GM21515 (cell line): Measurements from ENCODE around the gene FNDC3A.
"Not testable (repeated sequence)": the region's sequence is repeated elsewhere in the genome, so short reads cannot be mapped to it uniquely, and the experiment has no call there.

Experiments
- ATAC-seq: cut with Tn5 transposase; IDR thresholded peaks from one replicate; pipeline ENCODE4 v1.9.1; 2021; ENCODE audit not compliant: unreplicated experiment

The FNDC3A gene

DNA sequence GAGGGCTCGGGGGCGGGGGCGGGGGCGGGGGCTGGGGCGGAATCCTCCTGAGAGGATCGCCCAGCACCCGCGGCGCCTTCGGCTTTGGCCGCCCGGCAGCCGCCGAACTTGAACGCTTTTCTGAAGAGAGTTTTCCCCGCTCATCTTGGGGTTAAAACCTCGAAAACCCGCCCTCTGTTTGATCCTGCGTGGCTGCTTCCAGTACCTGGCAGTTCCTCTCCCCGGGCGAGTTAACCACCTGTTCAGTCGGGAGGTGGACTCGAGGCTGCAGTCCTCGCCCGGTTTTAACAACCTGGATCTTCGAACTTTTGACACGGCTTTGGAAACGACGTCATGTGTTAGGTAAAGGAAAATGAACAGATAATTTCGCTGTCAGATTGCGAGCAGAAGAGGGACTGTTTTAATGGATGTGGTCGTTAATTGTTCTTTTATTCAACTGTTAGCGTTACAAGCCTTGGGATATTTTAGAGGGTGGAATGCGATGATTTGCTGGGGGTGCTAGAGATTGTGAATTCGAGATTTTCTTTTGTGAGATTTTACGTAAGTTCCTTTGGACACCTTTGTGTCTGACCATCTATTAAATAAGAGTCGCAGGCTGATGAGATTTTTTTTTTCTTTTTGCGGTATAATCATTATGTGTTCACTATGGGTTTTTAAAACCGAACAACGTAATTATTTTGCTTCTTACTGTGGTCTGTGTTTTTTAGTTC is 1.0 kb downstream of the FNDC3A start:
- no peak for ATAC-seq

GRCh38 chr13:48977286-48977625 is 1.5 kb downstream of the FNDC3A start:
- ATAC-seq: no peak

DNA sequence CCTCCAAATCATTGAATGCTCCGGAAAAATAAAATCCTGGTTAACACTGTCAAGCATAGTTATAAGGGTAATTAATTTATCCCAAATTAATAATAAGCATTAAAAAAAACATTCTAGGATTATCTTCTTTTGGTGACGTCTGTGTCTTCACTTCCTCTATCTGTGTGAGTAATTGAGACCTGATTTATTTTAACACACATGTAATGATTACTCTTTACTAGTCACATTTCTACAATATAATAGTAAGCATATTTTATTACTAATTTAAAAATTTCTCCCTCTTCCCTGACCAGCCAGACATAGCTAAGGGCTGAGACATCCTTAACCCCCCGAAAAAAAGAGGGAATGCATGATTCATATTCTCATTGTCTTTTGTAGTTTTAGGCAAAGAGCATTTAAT is 2.3 kb downstream of the FNDC3A start:
- no peak for ATAC-seq

GRCh38 chr13:48978942-48979601 is 3.4 kb downstream of the FNDC3A start:
- no peak for ATAC-seq

GRCh38 chr13:48979892-48980291 is 4.2 kb downstream of the FNDC3A start:
- ATAC-seq: peak; percentile 49

- no peak for ATAC-seq
These were observed 7.6 kb downstream of the FNDC3A start for GRCh38 chr13:48983331-48983730.

DNA sequence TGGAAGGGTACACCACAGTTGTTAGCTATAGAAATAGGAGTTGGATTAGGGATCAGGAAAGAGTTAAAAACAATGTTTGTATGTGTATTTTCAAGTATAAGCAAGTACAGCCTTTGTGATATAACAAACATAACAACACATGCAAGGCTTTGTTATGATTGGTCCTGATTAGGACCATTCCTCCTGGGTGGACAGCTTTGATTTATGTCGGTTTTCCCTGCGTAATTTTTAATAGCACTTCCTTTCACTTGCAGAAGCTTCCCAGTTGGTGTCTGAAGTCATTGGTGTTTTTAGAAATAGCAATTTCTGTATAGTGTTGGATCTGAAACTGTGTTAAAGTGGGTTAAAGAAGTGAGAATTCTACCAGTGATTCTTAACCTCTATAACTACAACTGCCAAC is 10.0 kb downstream of the FNDC3A start:
- ATAC-seq: no peak

- no peak for ATAC-seq
These were observed 15.2 kb downstream of the FNDC3A start for GRCh38 chr13:48990900-48991299.

- ATAC-seq: no peak
These were observed 17.4 kb downstream of the FNDC3A start for GRCh38 chr13:48993150-48993549.

DNA sequence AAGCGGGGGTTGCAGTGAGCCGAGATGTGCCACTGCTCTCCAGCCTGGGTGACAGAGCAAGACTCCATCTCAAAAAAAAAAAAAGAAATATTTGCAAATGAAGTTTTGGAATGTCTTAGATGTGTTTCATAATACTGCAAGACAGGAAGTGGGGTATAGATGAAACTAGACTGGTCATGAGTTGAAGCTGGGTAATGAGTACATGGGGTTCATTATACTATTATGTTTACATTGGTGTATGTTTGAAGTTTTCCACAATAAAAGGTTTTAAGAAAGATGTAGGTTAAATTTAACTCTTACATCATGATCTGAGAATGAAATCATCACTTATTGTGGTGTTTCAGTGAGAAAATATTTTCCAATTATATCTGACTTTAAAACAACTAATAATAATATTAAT is 19.0 kb downstream of the FNDC3A start:
- no peak for ATAC-seq

GRCh38 chr13:48998641-48999292 is 23.1 kb downstream of the FNDC3A start:
- no peak for ATAC-seq

DNA sequence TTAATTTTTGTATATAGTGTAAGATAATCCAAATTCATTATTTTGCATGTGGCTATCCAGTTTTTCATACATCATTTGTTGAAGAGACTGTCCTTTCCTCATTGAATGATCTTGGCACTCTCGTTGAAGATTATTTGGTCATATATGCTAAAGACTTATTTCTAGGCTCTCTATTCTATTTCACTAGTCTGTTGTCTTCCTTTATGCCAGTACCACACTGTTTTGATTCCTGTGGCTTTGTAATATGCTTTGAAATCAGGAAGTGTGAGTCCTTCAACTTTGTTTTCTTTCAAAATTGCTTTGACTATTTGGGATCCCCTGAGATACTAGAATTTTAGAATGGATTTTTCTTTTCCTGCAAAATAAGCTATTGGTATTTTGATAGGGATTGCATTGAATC is 24.5 kb downstream of the FNDC3A start:
- no peak for ATAC-seq

DNA sequence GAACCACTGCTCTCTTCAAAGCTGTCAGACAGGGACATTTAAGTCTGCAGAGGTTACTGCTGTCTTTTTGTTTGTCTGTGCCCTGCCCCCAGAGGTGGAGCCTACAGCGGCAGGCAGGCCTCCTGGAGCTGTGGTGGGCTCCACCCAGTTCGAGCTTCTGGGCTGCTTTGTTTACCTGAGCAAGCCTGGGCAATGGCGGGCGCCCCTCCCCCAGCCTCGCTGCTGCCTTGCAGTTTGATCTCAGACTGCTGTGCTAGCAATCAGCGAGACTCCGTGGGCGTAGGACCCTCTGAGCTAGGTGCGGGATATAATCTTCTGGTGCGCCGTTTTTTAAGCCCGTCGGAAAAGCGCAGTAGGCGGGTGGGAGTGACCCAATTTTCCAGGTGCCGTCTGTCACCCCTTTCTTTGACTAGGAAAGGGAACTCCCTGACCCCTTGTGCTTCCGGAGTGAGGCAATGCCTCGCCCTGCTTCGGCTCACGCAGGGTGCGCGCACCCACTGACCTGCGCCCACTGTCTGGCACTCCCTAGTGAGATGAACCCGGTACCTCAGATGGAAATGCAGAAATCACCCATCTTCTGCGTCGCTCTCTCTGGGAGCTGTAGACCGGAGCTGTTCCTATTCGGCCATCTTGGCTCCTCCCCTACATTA is 43.4 kb downstream of the FNDC3A start:
- ATAC-seq: not testable (repeated sequence)

DNA sequence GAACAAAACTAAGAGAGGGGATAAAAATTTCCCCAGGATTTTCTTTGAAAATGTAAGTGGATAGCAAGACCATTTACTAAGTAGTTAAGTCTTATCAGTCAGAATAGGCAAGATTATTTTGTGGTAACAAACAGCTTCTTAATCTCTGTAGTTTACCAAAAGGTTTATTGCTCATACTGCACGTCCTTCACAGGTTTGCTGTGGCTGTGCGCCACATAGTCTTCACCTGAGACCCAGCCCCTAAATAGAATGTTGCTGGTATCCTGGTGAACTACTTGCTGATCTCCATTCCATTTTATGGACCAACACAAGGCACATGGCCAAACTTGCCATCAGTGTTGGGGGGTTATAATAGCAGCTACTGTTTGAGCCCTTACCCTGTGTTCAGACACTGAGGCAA is 44.6 kb downstream of the FNDC3A start:
- no peak for ATAC-seq

DNA sequence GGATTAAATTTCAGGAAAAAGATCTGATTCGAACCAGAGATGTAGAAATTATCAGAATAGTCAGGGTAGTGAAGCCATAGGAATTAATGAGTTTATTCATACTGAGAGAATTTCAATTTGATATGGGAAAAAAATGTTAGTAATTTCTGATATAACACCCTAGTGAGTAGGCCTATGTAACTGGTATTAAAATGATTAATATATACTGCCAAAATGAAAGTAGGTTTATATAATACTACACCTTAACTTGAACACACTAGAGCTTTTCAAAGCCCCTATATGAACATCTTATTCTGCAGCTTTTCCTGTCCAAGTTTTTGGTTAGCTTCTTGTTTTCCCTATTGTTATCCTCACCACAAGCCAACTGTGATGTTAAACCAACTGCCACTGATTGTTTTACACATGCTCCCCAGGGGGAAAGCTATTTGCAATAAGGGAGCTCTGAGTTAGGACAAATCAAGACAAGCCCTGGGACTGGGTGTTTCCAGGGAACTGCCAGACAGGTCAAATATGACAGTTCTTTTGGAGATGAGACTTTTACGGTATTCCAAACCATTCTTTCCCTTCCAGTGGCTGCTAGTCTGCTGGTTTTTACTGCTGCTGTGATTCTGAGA is 45.3 kb downstream of the FNDC3A start:
- no peak for ATAC-seq

- ATAC-seq: no peak
These were observed 46.2 kb downstream of the FNDC3A start for GRCh38 chr13:49021953-49022352.

DNA sequence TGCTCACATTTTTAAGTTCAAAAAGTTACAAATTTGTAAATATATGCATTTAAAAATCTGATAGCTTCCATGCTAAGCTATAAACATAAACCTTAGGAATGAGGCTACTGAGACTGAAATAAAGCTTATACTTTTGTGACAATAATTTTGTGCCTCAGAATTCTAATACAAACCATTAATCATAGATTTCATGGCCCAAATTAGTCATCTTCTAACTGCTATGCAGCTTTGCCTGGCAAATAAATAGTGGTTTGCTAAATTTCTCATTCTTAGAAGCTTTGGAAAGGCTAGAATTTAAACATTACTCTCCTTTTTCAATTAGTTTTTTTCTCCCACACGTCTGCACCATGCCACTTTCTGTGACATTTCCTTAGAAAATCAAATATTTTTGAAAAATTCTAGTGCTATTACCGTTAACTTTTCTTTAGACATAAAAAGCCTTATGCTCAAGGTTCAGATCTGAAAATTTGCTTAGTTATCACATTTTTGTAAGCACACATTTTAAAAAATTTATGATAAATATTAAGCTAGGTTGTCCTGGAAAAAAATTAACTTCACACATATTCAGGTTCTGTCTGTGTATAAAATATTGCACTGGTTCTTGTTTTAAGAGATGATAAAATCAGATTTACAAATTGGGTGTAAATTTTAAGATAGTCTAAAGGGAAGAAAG is 46.9 kb downstream of the FNDC3A start:
- no peak for ATAC-seq

DNA sequence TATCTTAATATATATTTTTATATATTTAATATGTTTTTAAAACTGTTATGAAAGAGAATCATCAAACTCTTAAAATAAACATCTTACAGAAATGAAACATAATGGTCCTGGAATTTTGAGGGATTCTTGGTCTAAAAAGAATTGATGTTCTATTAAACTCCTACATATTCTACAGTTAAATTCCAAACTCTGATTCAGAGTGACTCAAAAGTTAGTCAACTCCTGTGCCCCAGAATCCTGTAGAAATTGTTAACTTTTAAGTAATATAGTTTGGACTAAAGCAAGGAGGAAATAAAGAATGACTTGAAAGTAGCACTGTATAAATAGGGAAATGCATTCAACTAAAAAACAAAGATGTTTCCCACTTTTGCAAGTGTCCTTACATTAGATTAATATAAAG is 47.7 kb downstream of the FNDC3A start:
- ATAC-seq: no peak

DNA sequence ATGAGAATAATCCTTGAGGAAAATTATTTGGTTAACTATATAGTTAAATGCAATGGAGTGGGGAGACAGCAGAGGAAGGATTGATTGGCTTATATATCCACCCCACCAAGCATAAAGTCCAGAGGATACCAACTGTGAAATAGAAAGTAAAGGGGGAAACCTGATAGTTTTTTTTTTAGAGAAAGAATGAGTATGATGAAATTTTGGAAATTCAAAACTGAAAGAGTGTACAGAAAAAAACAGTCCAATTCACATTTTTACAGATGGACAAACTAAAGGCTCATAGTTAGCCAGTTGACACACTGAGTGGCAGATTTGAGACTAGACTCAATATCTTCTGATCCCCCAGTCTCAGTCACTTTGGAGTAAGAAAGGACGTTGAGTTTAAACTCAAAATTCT is 51.1 kb downstream of the FNDC3A start:
- ATAC-seq: no peak

- ATAC-seq: no peak
These were observed 53.9 kb downstream of the FNDC3A start for GRCh38 chr13:49029570-49029969.

GRCh38 chr13:49030213-49030612 is 54.5 kb downstream of the FNDC3A start:
- ATAC-seq: no peak
